Measurements from ENCODE around the gene ASCC2. TPM values are rescaled to one million over a fixed set of nuclear protein-coding genes. Genes with fewer than 3 reads are reported as not detected.
"Not testable (repeated sequence)": the region's sequence is repeated elsewhere in the genome, so short reads cannot be mapped to it uniquely, and the experiment has no call there.

The ASCC2 gene
- total RNA-seq, 2 donors from 2014 or later, result 102 to 124 TPM

- no peak for DNase-seq (ENCODE audit: low spot score)
- ATAC-seq, result no peak
- no peaks in the 10 kb centered on the region for H3K36me3 Mint-ChIP-seq
- no peaks in the 10 kb centered on the region for H3K9me3 Mint-ChIP-seq
- H3K27me3 Mint-ChIP-seq, result peaks cover 0 to 8% of the 10 kb centered on the region in 2 donors
- H3K27ac Mint-ChIP-seq, result no peak overlapping the region
- no peak overlapping the region for H3K4me3 Mint-ChIP-seq
- no peaks in the 10 kb centered on the region for H3K4me1 Mint-ChIP-seq (ENCODE audit: low read depth in 2 of 2)
Observed at GRCh38 chr22:29870574-29870973, 32.5 kb upstream of the ASCC2 start.

- Mint-ChIP-seq H3K4me3 (no peak overlapping the region), H3K9me3 (no peaks in the 10 kb centered on the region), H3K4me1 (ENCODE audit: low read depth in 2 of 2) (no peaks in the 10 kb centered on the region), H3K36me3 (no peaks in the 10 kb centered on the region), H3K27me3 (peaks cover 0 to 5% of the 10 kb centered on the region in 2 donors), H3K27ac (no peak overlapping the region)
- no peak for ATAC-seq
- DNase-seq (ENCODE audit: low spot score), result no peak
Observed at GRCh38 chr22:29867851-29868250, 29.8 kb upstream of the ASCC2 start.

DNA sequence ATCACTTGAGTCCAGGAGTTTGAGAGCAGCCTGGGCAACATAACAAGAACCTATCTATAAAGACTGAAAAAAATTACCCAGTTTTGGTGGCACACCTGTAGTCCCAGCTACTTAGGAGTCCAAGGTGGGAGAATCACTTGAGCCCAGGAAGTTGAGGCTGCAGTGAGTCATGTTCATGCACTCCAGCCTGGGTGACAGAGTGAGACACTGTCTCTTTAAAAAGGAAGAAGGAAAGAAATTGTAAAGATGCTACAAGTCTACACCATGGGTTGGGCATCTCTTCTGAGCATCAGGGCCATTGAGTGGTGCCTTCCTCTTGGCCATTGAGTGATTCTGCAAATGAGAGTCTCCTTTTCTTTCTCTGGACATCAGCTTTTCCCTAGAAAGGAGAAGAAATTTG lies 29.2 kb upstream of the ASCC2 start:
- Mint-ChIP-seq H3K9me3 (no peaks in the 10 kb centered on the region), H3K27me3 (peaks cover 0 to 5% of the 10 kb centered on the region in 2 donors), H3K4me1 (ENCODE audit: low read depth in 2 of 2) (no peaks in the 10 kb centered on the region), H3K4me3 (no peak overlapping the region), H3K27ac (no peak overlapping the region), H3K36me3 (no peaks in the 10 kb centered on the region)
- ATAC-seq, result no peak
- DNase-seq (ENCODE audit: low spot score), result no peak

- not testable (repeated sequence) for ATAC-seq; H3K27ac Mint-ChIP-seq; H3K9me3 Mint-ChIP-seq; H3K27me3 Mint-ChIP-seq; H3K36me3 Mint-ChIP-seq; DNase-seq (ENCODE audit: low spot score); H3K4me1 Mint-ChIP-seq (ENCODE audit: low read depth in 2 of 2); H3K4me3 Mint-ChIP-seq
Observed at GRCh38 chr22:29865572-29865971, 27.5 kb upstream of the ASCC2 start.

DNA sequence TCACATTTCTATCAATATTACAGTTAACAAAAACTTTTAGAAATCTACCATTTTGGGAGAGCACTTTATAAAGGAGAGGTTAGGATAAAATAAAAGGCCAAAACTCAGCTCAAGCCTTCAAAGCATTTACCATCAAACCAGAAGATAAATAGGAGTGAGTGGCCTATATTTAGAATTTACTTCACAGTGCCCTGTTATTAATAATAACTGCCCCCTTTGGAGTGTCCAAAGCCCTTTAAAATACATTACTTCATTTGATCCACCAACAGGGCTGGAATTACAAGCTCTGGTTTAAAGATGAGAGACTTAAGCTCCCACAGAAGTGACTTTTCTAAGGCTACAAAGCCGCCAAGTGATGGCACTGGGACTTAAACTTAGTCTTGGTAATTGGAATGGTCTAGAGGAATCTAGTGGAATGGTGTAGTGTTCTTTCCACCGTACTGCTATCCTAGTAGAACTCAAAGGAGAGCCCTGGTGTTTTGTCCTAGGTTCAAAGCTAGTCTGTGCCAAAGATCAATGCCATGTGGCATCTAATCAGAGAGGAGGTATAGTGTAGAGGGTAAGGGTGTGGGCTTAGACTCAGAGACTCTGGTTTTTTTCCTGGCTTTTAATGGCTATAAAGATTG lies 23.7 kb upstream of the ASCC2 start:
- no peaks in the 10 kb centered on the region for H3K9me3 Mint-ChIP-seq
- ATAC-seq (no peak), DNase-seq (ENCODE audit: low spot score) (no peak)
- no peak overlapping the region for H3K27ac Mint-ChIP-seq
- no peaks in the 10 kb centered on the region for H3K36me3 Mint-ChIP-seq
- H3K4me3 Mint-ChIP-seq, result no peak overlapping the region
- H3K27me3 Mint-ChIP-seq, result no peaks in the 10 kb centered on the region
- no peaks in the 10 kb centered on the region for H3K4me1 Mint-ChIP-seq (ENCODE audit: low read depth in 2 of 2)

GRCh38 chr22:29860006-29860766 lies 22.1 kb upstream of the ASCC2 start:
- H3K27me3 Mint-ChIP-seq, result peaks cover 0 to 3% of the 10 kb centered on the region in 2 donors
- H3K4me3 Mint-ChIP-seq, result no peak overlapping the region
- no peaks in the 10 kb centered on the region for H3K36me3 Mint-ChIP-seq
- H3K9me3 Mint-ChIP-seq, result no peaks in the 10 kb centered on the region
- ATAC-seq (no peak), DNase-seq (ENCODE audit: low spot score) (no peak)
- H3K27ac Mint-ChIP-seq, result no peak overlapping the region
- H3K4me1 Mint-ChIP-seq (ENCODE audit: low read depth in 2 of 2), result no peaks in the 10 kb centered on the region

DNA sequence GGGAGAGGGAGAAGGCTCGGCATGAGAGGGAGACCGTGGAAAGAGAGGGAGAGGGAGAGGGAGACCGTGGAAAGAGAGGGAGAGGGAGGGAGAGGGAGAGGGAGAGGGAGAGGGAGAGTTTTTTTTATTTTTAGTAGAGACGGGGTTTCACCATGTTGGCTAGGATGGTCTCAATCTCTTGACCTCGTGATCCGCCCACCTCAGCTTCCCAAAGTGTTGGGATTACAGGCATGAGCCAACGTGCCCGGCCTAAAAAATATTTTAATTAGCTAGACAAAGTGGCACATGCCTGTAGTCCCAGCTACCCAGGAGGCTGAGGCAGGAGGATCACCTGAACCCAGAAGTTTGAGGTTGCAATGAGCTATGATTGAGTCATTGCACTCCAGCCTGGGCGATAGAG lies 21.0 kb upstream of the ASCC2 start:
- not testable (repeated sequence) for H3K9me3 Mint-ChIP-seq; H3K27ac Mint-ChIP-seq; ATAC-seq; H3K36me3 Mint-ChIP-seq; H3K4me1 Mint-ChIP-seq (ENCODE audit: low read depth in 2 of 2); H3K4me3 Mint-ChIP-seq; DNase-seq (ENCODE audit: low spot score); H3K27me3 Mint-ChIP-seq

GRCh38 chr22:29856496-29856895 lies 18.4 kb upstream of the ASCC2 start:
- Mint-ChIP-seq H3K4me1 (ENCODE audit: low read depth in 2 of 2) (no peaks in the 10 kb centered on the region), H3K36me3 (no peaks in the 10 kb centered on the region), H3K27me3 (peaks cover 0 to 6% of the 10 kb centered on the region in 2 donors), H3K27ac (no peak overlapping the region), H3K4me3 (no peak overlapping the region), H3K9me3 (no peaks in the 10 kb centered on the region)
- ATAC-seq (no peak), DNase-seq (ENCODE audit: low spot score) (no peak)

GRCh38 chr22:29855611-29856181 lies 17.6 kb upstream of the ASCC2 start:
- no peak overlapping the region for H3K27ac Mint-ChIP-seq
- no peaks in the 10 kb centered on the region for H3K9me3 Mint-ChIP-seq
- no peak overlapping the region for H3K4me3 Mint-ChIP-seq
- DNase-seq (ENCODE audit: low spot score) (no peak), ATAC-seq (no peak)
- no peaks in the 10 kb centered on the region for H3K36me3 Mint-ChIP-seq
- peaks cover 0 to 6% of the 10 kb centered on the region in 2 donors for H3K27me3 Mint-ChIP-seq
- no peaks in the 10 kb centered on the region for H3K4me1 Mint-ChIP-seq (ENCODE audit: low read depth in 2 of 2)

GRCh38 chr22:29854432-29854831 lies 16.4 kb upstream of the ASCC2 start:
- DNase-seq (ENCODE audit: low spot score) (no peak), ATAC-seq (no peak)
- Mint-ChIP-seq H3K4me1 (ENCODE audit: low read depth in 2 of 2) (no peaks in the 10 kb centered on the region), H3K27me3 (peaks cover 0 to 6% of the 10 kb centered on the region in 2 donors), H3K36me3 (no peaks in the 10 kb centered on the region), H3K27ac (no peak overlapping the region), H3K4me3 (no peak overlapping the region), H3K9me3 (no peaks in the 10 kb centered on the region)

GRCh38 chr22:29848111-29848510 lies 10.0 kb upstream of the ASCC2 start:
- Mint-ChIP-seq H3K4me1 (ENCODE audit: low read depth in 2 of 2) (no peaks in the 10 kb centered on the region), H3K9me3 (no peaks in the 10 kb centered on the region), H3K4me3 (no peak overlapping the region), H3K36me3 (no peaks in the 10 kb centered on the region), H3K27me3 (no peaks in the 10 kb centered on the region), H3K27ac (no peak overlapping the region)
- ATAC-seq, result no peak
- DNase-seq (ENCODE audit: low spot score), result no peak

- H3K4me1 Mint-ChIP-seq (ENCODE audit: low read depth in 2 of 2), result peaks cover 0 to 2% of the 10 kb centered on the region in 2 donors
Observed at GRCh38 chr22:29846290-29846689, 8.2 kb upstream of the ASCC2 start.

DNA sequence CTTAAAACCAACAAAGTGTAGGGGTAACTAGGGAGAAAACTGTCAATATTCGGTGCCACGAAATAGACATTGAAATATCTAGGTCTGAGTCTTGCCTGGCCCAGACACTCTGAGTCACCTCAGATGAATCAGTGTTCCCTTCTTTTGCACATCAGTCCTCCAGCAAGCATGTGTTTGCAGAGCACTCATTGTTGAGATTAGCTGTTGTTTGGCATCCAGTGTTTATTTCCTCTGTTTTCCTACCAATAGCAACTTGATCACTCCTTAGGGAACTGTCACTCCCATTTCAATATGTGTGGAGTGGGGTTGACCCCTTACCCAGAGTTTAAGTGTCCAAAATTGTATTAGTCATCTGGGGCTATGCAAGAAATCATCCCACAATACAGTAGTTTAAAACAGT lies 4.7 kb upstream of the ASCC2 start:
- Mint-ChIP-seq H3K36me3 (no peaks in the 10 kb centered on the region), H3K9me3 (peaks cover 3% of the 10 kb centered on the region), H3K4me1 (ENCODE audit: low read depth in 2 of 2) (peaks cover 13 to 14% of the 10 kb centered on the region in 2 donors), H3K4me3 (no peak overlapping the region), H3K27ac (no peak overlapping the region), H3K27me3 (no peaks in the 10 kb centered on the region)
- DNase-seq (ENCODE audit: low spot score) (no peak), ATAC-seq (no peak)

More at GRCh38 chr22:29846290-29846689, 8.2 kb upstream of the ASCC2 start:
- Mint-ChIP-seq H3K36me3 (no peaks in the 10 kb centered on the region), H3K27ac (no peak overlapping the region), H3K4me3 (no peak overlapping the region), H3K27me3 (no peaks in the 10 kb centered on the region), H3K9me3 (no peaks in the 10 kb centered on the region)
- ATAC-seq, result no peak
- DNase-seq (ENCODE audit: low spot score), result no peak

DNA sequence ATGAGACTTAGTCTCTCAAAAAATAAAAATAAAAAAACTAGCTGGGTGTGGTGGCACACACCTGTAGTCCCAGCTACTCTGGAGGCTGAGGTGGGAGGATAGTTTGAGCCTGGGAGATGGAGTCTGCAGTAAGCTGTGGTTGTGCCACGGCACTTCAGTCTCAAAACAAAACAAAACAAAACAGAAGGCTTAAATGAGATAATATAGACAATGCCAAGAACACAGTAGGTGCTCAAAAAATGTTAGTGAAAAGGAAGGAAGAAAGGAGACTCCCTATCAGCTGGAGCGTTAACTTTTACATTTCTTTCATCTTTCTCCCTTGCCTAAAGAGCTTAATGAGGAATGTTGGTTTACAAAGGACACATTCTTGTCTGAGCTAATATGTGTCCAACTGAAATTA lies 4.1 kb upstream of the ASCC2 start:
- no peak overlapping the region for H3K4me3 Mint-ChIP-seq
- no peak for ATAC-seq
- peaks cover 18% of the 10 kb centered on the region in 2 donors for H3K4me1 Mint-ChIP-seq (ENCODE audit: low read depth in 2 of 2)

More for the DNA sequence above, 4.1 kb upstream of the ASCC2 start:
- Mint-ChIP-seq H3K27ac (peak overlapping the region in 1 of 2 donors; percentile 29), H3K9me3 (peaks cover 3% of the 10 kb centered on the region), H3K36me3 (no peaks in the 10 kb centered on the region), H3K27me3 (no peaks in the 10 kb centered on the region)
- DNase-seq (ENCODE audit: low spot score), result no peak
